Measurements from ENCODE around the gene RASSF3.

RASSF3 gene

GRCh38 chr12:64707926-64708325 is 97.6 kb downstream of the RASSF3 start:
- no peaks in the 10 kb centered on the region for H3K9me3 ChIP-seq (ENCODE audit: control insufficient read depth, low read length)
- no peak overlapping the region for H2AFZ ChIP-seq (ENCODE audit: low read depth, low read length)
- H2BK120ac ChIP-seq (ENCODE audit: low read depth, low read length), result no peak overlapping the region
- no peak overlapping the region for H3K4me2 ChIP-seq (ENCODE audit: low read length, poor library complexity, severe bottlenecking)
- H3K79me1 ChIP-seq (replicated peaks; ENCODE audit: low read length, poor library complexity, severe bottlenecking), result no peaks in the 10 kb centered on the region
- H3K23ac ChIP-seq (ENCODE audit: low read length in 2 of 2), result no peak overlapping the region
- no peak overlapping the region for H2BK15ac ChIP-seq (ENCODE audit: low read depth, poor library complexity, severe bottlenecking)
- H3K27ac ChIP-seq (ENCODE audit: low read length, poor library complexity, severe bottlenecking), result no peak overlapping the region
- 100% methylated on average over 1 of the region's 2 CpGs for WGBS
- peaks cover 0 to 11% of the 10 kb centered on the region in 2 experiments for H3K36me3 ChIP-seq (ENCODE audit: control insufficient read depth in 1 of 2, insufficient read depth in 2 of 2, low read depth in 1 of 2, low read length in 2 of 2)
- no peak overlapping the region for H4K91ac ChIP-seq (ENCODE audit: low read length)
- H3K14ac ChIP-seq (ENCODE audit: low read length in 2 of 2), result no peak overlapping the region
- H3K4ac ChIP-seq (ENCODE audit: low read depth in 1 of 2, low read length in 2 of 2), result no peak overlapping the region
- H3K27me3 ChIP-seq (ENCODE audit: control insufficient read depth in 1 of 2, insufficient read depth in 1 of 2, low read length in 2 of 2), result no peaks in the 10 kb centered on the region
- DNase-seq, result no peak
- no peak overlapping the region for H2BK12ac ChIP-seq (ENCODE audit: low read length in 2 of 2)
- H3K4me3 ChIP-seq (ENCODE audit: insufficient read depth in 1 of 2, low read depth in 1 of 2, low read length in 2 of 2), result no peak overlapping the region
- H3K18ac ChIP-seq (ENCODE audit: low read depth in 1 of 2, low read length in 2 of 2), result no peak overlapping the region
- H3K9ac ChIP-seq (ENCODE audit: low read length), result no peak overlapping the region
- H2BK5ac ChIP-seq (ENCODE audit: low read depth, low read length, poor library complexity, severe bottlenecking), result no peak overlapping the region
- no peak overlapping the region for H2AK5ac ChIP-seq (ENCODE audit: low read length, severe bottlenecking)
- H3K4me1 ChIP-seq (ENCODE audit: control insufficient read depth, insufficient read depth, low read depth, low read length), result no peaks in the 10 kb centered on the region
- H4K8ac ChIP-seq (ENCODE audit: low read length), result no peak overlapping the region

GRCh38 chr12:64709429-64709828 is 99.1 kb downstream of the RASSF3 start:
- no peaks in the 10 kb centered on the region for H3K4me1 ChIP-seq (ENCODE audit: control insufficient read depth, insufficient read depth, low read depth, low read length)
- no peak overlapping the region for H2AFZ ChIP-seq (ENCODE audit: low read depth, low read length)
- no peak overlapping the region for H2AK5ac ChIP-seq (ENCODE audit: low read length, severe bottlenecking)
- H3K14ac ChIP-seq (ENCODE audit: low read length in 2 of 2), result no peak overlapping the region
- no peak overlapping the region for H3K4me3 ChIP-seq (ENCODE audit: insufficient read depth in 1 of 2, low read depth in 1 of 2, low read length in 2 of 2)
- H3K9ac ChIP-seq (ENCODE audit: low read length), result no peak overlapping the region
- H2BK15ac ChIP-seq (ENCODE audit: low read depth, poor library complexity, severe bottlenecking), result no peak overlapping the region
- H2BK12ac ChIP-seq (ENCODE audit: low read length in 2 of 2), result no peak overlapping the region
- no peaks in the 10 kb centered on the region for H3K27me3 ChIP-seq (ENCODE audit: control insufficient read depth in 1 of 2, insufficient read depth in 1 of 2, low read length in 2 of 2)
- H4K8ac ChIP-seq (ENCODE audit: low read length), result no peak overlapping the region
- no peak overlapping the region for H3K27ac ChIP-seq (ENCODE audit: low read length, poor library complexity, severe bottlenecking)
- no peak overlapping the region for H3K4ac ChIP-seq (ENCODE audit: low read depth in 1 of 2, low read length in 2 of 2)
- H3K4me2 ChIP-seq (ENCODE audit: low read length, poor library complexity, severe bottlenecking), result no peak overlapping the region
- H2BK5ac ChIP-seq (ENCODE audit: low read depth, low read length, poor library complexity, severe bottlenecking), result no peak overlapping the region
- H2BK120ac ChIP-seq (ENCODE audit: low read depth, low read length), result no peak overlapping the region
- no peak for DNase-seq
- no peak overlapping the region for H3K18ac ChIP-seq (ENCODE audit: low read depth in 1 of 2, low read length in 2 of 2)
- H3K23ac ChIP-seq (ENCODE audit: low read length in 2 of 2), result no peak overlapping the region
- no peaks in the 10 kb centered on the region for H3K9me3 ChIP-seq (ENCODE audit: control insufficient read depth, low read length)
- no peak overlapping the region for H4K91ac ChIP-seq (ENCODE audit: low read length)
- WGBS, result 96% methylated on average over 2 of the region's 2 CpGs
- no peaks in the 10 kb centered on the region for H3K79me1 ChIP-seq (replicated peaks; ENCODE audit: low read length, poor library complexity, severe bottlenecking)
- H3K36me3 ChIP-seq (ENCODE audit: control insufficient read depth in 1 of 2, insufficient read depth in 2 of 2, low read depth in 1 of 2, low read length in 2 of 2), result peaks cover 0 to 25% of the 10 kb centered on the region in 2 experiments

- Histone ChIP-seq H3K4me2 (ENCODE audit: low read length, poor library complexity, severe bottlenecking) (no peak overlapping the region), H2BK5ac (ENCODE audit: low read depth, low read length, poor library complexity, severe bottlenecking) (no peak overlapping the region), H3K18ac (ENCODE audit: low read depth in 1 of 2, low read length in 2 of 2) (no peak overlapping the region), H3K9me3 (ENCODE audit: control insufficient read depth, low read length) (no peaks in the 10 kb centered on the region), H3K14ac (ENCODE audit: low read length in 2 of 2) (no peak overlapping the region), H2BK120ac (ENCODE audit: low read depth, low read length) (no peak overlapping the region), H3K36me3 (ENCODE audit: control insufficient read depth in 1 of 2, insufficient read depth in 2 of 2, low read depth in 1 of 2, low read length in 2 of 2) (peaks cover 16 to 63% of the 10 kb centered on the region in 2 experiments), H2BK15ac (ENCODE audit: low read depth, poor library complexity, severe bottlenecking) (no peak overlapping the region), H3K4me3 (ENCODE audit: insufficient read depth in 1 of 2, low read depth in 1 of 2, low read length in 2 of 2) (no peak overlapping the region), H4K91ac (ENCODE audit: low read length) (no peak overlapping the region), H3K23ac (ENCODE audit: low read length in 2 of 2) (no peak overlapping the region), H3K4me1 (ENCODE audit: control insufficient read depth, insufficient read depth, low read depth, low read length) (no peaks in the 10 kb centered on the region), H3K4ac (ENCODE audit: low read depth in 1 of 2, low read length in 2 of 2) (no peak overlapping the region), H3K9ac (ENCODE audit: low read length) (no peak overlapping the region), H2AFZ (ENCODE audit: low read depth, low read length) (no peak overlapping the region), H3K79me1 (replicated peaks; ENCODE audit: low read length, poor library complexity, severe bottlenecking) (no peaks in the 10 kb centered on the region), H3K27me3 (ENCODE audit: control insufficient read depth in 1 of 2, insufficient read depth in 1 of 2, low read length in 2 of 2) (no peaks in the 10 kb centered on the region), H3K27ac (ENCODE audit: low read length, poor library complexity, severe bottlenecking) (no peak overlapping the region), H2BK12ac (ENCODE audit: low read length in 2 of 2) (no peak overlapping the region), H2AK5ac (ENCODE audit: low read length, severe bottlenecking) (no peak overlapping the region), H4K8ac (ENCODE audit: low read length) (no peak overlapping the region)
- no peak for DNase-seq
These were observed 103.1 kb downstream of the RASSF3 start for GRCh38 chr12:64713376-64713775.

GRCh38 chr12:64714551-64714968 is 104.3 kb downstream of the RASSF3 start:
- Histone ChIP-seq H3K18ac (ENCODE audit: low read depth in 1 of 2, low read length in 2 of 2) (no peak overlapping the region), H4K8ac (ENCODE audit: low read length) (no peak overlapping the region), H3K27ac (ENCODE audit: low read length, poor library complexity, severe bottlenecking) (no peak overlapping the region), H3K4ac (ENCODE audit: low read depth in 1 of 2, low read length in 2 of 2) (no peak overlapping the region), H3K9ac (ENCODE audit: low read length) (no peak overlapping the region), H4K91ac (ENCODE audit: low read length) (no peak overlapping the region), H2BK15ac (ENCODE audit: low read depth, poor library complexity, severe bottlenecking) (no peak overlapping the region), H3K27me3 (ENCODE audit: control insufficient read depth in 1 of 2, insufficient read depth in 1 of 2, low read length in 2 of 2) (no peaks in the 10 kb centered on the region), H3K4me2 (ENCODE audit: low read length, poor library complexity, severe bottlenecking) (no peak overlapping the region), H3K36me3 (ENCODE audit: control insufficient read depth in 1 of 2, insufficient read depth in 2 of 2, low read depth in 1 of 2, low read length in 2 of 2) (peaks cover 16 to 75% of the 10 kb centered on the region in 2 experiments), H2BK120ac (ENCODE audit: low read depth, low read length) (no peak overlapping the region), H2BK5ac (ENCODE audit: low read depth, low read length, poor library complexity, severe bottlenecking) (no peak overlapping the region), H2AK5ac (ENCODE audit: low read length, severe bottlenecking) (no peak overlapping the region), H2AFZ (ENCODE audit: low read depth, low read length) (no peak overlapping the region), H3K9me3 (ENCODE audit: control insufficient read depth, low read length) (no peaks in the 10 kb centered on the region), H3K14ac (ENCODE audit: low read length in 2 of 2) (no peak overlapping the region), H3K4me3 (ENCODE audit: insufficient read depth in 1 of 2, low read depth in 1 of 2, low read length in 2 of 2) (no peak overlapping the region), H3K23ac (ENCODE audit: low read length in 2 of 2) (no peak overlapping the region), H2BK12ac (ENCODE audit: low read length in 2 of 2) (no peak overlapping the region), H3K79me1 (replicated peaks; ENCODE audit: low read length, poor library complexity, severe bottlenecking) (no peaks in the 10 kb centered on the region), H3K4me1 (ENCODE audit: control insufficient read depth, insufficient read depth, low read depth, low read length) (no peaks in the 10 kb centered on the region)
- WGBS, result 97% methylated on average over 4 of the region's 5 CpGs
- no peak for DNase-seq
